HG03108 (cell line): Measurements from ENCODE around the gene CCRL2.
"Not testable (repeated sequence)": the region's sequence is repeated elsewhere in the genome, so short reads cannot be mapped to it uniquely, and the experiment has no call there.

Source experiments
- ATAC-seq: cut with Tn5 transposase; IDR thresholded peaks from one replicate; pipeline ENCODE4 v1.9.1; 2021; ENCODE audit warnings: moderate library complexity; ENCODE audit not compliant: unreplicated experiment

CCRL2 gene

DNA sequence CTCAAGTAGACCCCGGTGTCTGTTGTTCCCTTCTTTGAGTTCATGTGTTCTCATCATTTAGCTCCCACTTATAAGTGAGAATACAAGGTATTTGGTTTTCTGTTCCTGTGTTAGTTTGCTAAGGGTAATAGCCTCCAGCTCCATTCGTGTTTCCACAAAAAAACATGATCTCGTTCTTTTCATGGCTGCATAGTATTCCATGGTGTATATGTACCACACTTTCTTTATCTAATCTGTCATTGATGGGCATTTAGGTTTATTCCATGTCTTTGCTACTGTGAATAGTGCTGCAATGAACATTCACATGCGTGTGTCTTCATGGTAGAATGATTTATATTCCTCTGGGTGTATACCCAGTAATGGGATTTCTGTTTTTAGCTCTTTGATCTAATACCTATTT, 4.2 kb upstream of the CCRL2 start:
- not testable (repeated sequence) for ATAC-seq

DNA sequence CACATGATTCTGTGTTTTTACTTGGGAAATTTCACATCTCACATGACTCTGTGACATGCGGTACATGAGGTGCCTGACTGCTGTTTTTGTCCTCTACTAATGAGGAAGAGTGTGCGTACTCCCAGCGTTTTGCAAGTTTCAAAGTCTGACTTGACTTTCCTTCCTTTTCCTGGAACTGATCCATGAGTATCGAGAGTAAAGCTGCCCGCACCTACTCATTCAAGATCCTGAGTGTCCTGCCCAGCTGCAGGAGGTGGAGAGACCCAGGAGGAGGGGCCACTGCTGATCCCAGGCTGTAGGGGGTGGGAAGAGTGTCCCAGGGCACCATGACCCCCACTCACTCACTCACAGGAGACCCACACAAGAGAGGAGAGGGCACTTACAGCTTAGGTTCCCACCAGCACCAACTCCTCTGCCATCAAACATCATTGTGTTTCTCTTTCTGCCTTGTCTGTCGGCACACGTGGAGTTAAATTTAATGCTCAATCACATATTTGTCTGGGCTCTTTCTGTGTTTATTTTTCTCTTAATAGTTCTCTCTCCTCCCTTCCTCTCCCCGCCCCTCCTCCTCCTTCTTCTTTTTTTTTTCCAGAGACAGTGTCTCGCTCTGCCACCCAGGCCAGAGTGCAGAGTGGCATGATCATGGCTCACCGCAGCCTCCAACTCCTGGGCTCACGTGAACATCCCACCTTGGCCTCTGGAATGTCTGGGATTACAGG, 1.6 kb upstream of the CCRL2 start:
- ATAC-seq = no peak

DNA sequence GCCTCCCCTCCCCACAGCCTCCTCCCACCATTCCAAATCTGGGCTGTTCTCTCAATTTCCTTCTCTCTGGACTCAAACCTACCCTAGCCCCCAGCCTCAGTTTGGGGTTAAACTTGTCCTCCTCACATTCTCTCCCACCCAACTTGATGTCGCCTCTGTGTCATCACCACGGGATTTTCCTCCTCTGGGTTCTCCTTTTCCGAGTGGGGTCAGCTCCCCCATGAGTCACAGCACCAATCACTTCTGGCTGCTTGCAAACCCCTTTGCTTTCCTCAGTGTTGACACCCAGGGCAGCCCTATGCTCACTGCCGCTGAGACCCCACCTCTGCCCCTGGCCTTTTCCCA, 644 bp upstream of the CCRL2 start:
- no peak for ATAC-seq

DNA sequence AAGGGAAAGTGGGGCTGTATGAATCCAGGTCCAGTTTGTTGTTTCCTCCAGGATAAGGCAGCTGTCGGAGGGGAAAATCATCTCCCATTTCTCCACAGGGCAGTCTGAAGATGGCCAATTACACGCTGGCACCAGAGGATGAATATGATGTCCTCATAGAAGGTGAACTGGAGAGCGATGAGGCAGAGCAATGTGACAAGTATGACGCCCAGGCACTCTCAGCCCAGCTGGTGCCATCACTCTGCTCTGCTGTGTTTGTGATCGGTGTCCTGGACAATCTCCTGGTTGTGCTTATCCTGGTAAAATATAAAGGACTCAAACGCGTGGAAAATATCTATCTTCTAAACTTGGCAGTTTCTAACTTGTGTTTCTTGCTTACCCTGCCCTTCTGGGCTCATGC, 911 bp downstream of the CCRL2 start:
- ATAC-seq = no peak

DNA sequence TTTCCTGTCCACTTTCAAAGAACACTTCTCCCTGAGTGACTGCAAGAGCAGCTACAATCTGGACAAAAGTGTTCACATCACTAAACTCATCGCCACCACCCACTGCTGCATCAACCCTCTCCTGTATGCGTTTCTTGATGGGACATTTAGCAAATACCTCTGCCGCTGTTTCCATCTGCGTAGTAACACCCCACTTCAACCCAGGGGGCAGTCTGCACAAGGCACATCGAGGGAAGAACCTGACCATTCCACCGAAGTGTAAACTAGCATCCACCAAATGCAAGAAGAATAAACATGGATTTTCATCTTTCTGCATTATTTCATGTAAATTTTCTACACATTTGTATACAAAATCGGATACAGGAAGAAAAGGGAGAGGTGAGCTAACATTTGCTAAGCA, 1.8 kb downstream of the CCRL2 start:
- no peak for ATAC-seq

DNA sequence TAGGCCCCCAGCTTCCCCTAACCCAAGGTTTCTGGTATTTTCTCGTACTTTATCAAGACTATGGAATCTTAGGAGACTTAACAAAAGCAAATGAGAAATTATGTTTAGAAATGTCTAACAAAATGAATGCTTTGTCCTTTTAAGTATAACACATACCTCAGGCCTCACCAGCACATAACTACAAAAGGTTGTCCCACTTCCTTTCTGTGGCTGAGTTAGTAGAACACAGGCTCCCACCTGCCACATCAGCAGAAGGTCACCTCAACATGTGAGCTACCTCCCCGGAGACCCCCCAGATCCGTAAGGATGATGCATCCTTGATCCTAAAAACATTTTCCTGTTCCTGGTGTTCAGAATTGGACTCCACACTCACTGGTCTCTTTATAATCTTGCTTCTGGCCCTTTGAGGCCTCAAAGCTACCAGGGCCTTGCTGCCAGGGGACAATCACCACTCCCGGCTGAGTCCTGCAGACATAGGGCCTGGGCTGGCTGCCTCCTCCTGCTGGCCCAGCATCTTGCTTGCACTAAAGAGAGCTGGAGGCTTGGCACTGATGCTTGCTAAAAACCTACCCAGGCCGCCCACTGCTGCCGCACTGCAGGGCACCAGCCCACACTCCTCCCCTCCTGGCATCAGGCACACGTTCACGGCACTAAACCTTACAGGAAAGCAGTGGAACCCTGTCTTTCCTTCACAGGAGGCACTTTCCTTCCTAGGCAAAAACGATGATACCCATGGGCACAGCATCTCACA, 2.9 kb downstream of the CCRL2 start:
- no peak for ATAC-seq

DNA sequence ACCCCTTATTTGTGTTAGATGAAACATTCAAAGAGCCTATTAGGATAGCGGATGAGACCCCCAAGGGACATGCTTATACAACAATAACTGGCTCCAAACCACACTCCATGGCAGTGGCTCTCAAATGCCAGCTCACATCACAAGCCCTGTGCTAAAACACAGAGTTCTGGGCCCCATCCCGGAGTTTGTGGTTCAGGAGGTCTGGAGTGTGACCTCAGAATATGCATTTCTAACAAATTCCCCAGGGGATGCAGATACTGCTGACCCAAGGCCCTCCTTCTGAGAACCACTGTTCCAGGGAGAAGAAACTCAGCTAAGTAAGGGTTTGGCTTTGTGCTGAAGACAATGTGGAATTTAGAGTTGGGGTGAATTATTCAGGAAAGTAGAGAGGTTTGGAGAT, 3.6 kb downstream of the CCRL2 start:
- no peak for ATAC-seq

DNA sequence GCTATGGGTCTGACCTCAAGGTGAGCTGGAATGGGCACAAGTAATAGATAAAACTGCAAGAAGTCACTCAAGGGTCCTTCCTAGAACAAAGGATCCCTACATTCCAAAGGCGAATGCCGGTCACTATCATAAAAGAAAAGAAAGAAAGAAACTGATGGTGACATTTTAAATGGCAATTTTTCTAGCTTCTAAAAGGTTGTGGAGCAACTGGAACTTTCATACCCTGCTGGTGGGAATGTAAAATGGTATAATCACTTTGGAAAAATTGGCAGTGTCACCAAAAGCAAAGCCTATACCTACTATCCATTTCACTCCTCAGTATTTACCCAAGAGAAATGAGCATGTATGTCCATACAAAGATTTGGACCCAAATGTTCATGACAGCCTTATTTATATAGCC, 4.2 kb downstream of the CCRL2 start:
- ATAC-seq = no peak

DNA sequence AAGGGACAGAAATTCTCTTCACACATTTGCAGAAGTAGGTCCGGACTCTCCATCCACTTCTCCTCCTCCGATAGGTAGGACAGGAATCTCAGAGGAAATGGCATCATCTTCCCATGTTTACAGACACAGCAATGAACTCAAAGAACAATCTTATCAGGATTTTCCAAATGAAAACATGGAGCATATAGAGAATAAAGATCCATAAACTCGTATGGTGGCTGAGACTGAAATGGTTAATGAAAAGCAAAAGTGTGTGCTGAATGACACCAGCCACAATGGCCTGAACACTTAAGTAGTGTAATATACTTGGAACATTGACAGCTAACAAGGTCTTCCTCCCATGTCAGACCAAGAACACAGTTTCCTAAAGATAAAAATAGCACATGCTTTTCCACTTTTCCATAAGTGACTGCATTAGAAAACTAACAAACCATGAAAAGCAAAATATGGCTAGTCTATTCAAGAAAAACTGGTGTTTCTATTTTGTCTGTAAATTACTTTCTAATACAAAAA, 5.8 kb downstream of the CCRL2 start:
- no peak for ATAC-seq

DNA sequence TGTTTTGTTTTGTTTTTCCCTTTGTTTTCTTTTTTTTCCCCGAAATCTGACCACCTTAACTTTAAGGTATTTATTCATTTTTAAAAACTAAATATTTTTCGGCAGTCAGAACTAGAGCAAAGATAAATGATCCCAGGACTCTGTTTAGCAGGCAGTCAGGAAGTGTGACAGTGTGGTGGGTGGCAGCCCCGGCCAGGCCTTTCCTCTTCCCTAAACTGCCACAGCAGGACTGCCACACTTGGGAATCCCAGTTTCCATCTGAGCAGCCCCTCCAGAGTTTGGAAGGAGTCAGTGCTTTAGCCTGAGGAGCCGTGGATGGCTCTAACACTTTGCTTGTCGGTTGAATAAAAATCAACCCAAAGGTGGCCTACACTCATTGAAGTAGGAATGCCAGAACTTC, 6.9 kb downstream of the CCRL2 start:
- ATAC-seq = no peak

DNA sequence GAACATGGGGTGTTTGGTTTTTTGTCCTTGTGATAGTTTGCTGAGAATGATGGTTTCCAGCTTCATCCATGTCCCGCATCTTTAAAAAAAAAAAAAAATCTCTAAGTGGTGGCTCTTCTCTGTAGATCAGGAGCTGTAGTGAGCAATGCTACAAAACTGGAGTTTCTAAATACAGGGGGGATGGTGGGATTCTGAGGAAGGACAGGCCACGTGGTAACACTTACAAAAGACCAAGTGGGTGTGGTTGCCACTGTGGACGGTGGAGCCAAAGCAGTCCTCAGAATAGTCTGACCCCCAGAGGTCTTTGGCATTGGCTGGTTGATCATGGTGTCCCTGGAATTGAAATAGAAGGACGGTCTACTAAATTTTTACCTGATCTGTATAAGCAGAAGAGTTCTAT, 7.7 kb downstream of the CCRL2 start:
- ATAC-seq = no peak

DNA sequence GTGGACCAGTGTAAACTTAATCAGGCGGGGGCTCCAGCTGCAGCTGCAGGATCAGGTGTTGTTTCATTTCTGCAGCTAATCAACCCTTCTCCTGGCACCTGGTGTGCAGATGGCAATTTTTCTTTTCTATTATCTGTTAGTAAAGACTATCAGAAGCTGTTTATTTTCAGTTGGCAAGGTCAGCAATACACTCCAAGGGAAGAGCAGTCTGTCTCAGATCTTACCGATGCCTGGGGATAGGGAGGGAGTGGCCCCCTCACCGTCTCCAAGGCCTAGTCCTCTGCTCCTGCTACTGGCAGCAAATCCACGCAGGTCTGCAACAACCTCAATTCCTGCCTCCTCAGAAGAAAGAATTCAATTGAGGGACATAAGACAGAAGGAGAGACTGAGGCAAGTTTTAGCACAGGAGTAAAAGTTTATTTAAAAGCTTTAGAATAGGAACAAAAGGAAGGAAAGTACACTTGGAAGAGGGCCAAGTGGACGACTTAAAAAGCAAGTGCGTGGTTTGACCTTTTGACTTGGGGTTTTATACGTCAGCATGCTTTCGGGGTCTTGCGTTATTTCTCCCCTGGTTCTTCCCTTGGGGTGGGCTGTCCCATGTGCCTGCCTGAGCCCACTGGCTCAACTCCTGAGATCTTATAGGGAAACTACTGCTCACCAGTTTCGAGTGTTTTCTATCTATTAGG, 9.2 kb downstream of the CCRL2 start:
- ATAC-seq = no peak

DNA sequence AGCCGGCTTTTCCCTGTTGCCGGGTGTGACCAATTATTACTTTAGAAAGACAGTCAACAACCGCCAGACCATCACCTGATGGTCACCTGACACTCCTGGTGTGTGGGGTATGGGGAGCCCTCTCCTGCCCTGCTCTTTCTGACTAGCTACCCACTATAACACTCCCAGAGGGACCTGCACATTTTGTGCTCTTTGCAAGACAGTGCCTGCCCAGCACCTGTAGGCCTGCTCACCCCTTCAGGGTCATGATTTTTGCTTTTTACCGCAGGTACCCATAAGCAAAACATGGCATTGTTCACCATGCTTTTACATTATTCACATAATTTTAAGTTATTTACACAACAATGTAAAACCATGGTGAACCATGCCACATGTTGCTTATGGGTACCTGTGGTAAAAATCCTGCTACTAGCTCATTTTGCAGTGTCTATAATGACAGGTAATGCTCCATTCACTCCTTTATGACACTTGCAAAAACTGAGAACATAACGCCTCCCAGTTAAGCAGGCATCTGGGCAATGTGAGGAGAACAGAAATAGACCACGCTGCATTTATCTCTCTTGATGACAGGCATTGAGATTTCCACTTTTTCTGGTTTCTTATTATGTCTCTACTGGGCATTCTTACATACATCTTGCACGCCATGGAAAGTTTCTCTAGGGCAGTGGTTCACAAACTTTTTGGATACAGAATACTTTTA, 9.9 kb downstream of the CCRL2 start:
- ATAC-seq = no peak

DNA sequence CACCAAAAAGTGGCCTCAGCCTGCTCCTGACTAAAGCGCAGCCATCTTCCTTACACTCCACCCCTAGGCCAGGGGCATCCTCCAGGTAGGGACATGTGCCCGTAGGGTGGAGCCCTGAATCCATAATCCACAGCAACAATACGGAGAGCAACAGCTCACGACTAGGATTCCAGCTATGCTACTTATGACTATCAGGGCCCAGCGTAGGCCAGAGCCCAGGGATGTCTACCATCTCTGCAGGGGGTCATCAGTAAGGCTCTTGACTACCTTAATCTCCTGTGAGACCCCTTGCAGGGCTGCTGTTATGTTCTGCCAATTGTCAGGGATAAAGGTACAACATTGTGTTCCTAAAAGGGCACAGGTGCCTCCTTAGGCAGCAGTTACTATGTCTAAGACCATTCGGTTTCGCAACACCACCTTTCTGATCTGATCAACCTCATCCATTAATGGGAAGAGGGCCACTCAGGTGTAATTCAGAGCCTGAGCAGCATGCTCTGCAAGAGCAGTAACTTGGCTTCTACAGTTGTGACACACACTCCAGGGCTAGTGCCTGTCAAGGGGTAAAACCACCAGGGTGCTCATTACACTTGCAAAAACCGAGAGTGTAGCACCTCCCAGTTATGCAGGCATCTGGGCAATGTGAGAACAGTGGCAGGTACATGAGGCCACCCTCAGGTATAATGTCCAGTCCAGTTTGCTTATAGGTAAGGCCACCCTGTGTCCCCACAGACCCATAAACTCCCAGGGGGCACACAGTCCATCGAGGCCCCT, 11.0 kb downstream of the CCRL2 start:
- no peak for ATAC-seq

DNA sequence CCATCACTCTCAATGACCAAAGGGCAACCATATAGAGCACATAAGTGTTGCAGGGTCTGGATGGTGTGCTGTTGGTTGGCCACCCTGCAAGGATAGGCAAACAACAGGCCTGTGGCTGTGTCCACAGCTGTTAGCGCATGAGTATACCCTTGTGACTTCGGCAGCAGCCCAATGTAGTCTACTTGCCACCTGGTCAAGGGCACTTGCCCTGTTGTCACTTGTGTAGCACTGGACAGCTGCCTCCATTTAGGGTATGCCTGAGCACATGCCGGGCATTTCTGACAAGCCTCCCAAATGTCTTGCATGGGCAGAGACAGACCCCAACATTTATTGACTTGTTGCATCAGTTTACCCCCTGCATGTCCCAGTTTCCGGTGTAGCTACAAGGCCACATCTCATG, 12.8 kb downstream of the CCRL2 start:
- no peak for ATAC-seq

DNA sequence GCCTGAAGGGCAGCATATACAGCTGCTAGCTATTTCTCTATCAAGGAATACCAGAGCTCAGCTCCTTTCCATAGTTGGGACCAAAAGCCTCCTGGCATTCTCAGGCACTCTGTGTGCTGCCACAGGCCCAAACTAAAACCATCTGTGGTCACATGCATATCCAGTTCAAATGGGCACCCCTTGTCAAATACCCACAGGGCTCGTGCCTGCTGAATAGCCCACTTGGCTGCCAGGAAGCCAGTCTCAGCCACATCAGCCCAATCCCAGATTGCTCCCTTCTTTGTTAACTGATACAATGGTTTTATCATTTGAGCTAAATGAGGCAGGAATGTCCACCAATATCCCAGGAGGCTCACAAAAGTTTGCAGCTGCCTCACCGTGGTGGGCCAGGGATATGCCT, 13.9 kb downstream of the CCRL2 start:
- no peak for ATAC-seq

DNA sequence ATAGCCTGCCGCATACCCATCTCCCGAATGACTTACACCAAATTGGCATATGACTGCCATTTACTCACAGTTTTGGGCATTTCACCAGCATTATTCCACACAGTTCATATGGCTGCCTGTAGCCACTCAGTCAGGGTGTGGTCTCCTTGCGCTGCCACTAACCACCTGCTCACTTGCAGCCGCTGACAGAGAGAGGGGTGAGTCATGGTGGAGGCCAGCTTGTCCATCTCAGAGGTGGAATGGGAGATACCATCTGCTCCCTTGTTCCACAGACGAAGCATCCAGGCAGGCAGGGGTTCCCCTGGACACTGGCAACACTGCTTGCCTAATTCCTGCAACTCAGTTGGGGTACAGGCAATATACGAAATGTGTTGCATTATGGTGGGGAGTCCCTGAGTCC, 15.6 kb downstream of the CCRL2 start:
- no peak for ATAC-seq

DNA sequence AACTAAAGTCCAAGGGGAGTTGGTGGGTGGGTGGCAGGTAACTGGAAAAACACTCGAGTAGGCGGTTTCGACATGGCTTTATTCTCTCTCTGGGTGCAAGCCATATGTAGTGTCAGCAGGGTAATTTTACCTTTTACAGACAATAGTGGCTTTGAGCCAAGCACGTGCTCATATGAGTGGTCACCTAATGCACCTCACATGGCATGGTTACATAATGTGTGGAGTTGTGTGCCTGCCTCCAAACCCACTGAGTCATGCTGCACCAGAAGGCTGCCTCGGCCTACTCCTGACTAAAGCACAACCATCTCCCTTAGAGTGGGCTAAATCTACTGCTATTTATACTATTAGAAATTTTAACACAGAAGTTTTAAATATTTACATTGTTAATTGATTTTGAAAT, 16.5 kb downstream of the CCRL2 start:
- no peak for ATAC-seq

DNA sequence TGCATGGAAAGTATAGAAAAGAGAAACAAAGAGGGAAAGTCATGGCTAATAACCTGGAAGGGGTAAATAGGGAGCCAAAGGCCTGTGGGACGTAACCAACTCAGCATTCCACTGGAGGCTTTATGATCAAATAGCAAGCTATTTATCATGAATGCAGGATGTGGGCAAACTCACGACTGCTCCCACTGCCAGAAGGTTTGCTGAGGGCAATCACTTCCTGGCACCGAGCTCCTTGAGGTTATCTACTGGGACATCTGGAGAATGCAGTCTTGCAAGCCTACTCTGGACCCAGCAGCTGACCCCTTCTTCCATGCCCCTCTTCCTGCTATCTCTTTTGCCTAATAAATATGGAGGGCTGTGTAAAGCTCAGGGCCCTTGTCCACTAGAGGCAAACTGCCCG, 19.4 kb downstream of the CCRL2 start:
- ATAC-seq = not testable (repeated sequence)

DNA sequence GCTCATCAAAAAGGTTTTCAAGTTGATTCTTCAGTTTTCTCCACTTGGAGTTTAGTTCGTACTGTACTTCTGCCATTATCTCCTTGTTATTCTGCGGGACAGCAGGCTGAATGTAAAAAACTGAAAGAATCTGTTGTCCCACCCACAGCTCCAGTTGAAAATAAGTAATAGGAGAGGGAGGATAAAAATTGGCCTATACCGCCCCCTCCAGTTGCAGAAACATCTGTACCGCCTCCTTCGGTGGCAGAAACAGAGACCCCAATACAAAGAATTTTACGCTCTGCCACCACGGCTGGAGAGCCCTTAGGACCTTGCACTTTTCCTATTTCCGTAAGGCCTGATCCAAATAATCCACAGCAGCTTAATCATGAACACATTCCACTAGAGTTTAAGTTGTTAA, 20.3 kb downstream of the CCRL2 start:
- not testable (repeated sequence) for ATAC-seq
